Activated CD8-positive, alpha-beta memory T cell treated with anti-CD3 and anti-CD28 coated beads for 24 hours (primary cell): Measurements from ENCODE around the gene DDAH1.
A peak's percentile ranks its signal among the peaks of the same experiment; 100 is the strongest.
"Not testable (repeated sequence)": the region's sequence is repeated elsewhere in the genome, so short reads cannot be mapped to it uniquely, and the experiment has no call there.

Experiments used
- DNase-seq: peaks from one replicate; pipeline ENCODE4 v3.0.0-alpha.2; 2020

DDAH1 gene

DNA sequence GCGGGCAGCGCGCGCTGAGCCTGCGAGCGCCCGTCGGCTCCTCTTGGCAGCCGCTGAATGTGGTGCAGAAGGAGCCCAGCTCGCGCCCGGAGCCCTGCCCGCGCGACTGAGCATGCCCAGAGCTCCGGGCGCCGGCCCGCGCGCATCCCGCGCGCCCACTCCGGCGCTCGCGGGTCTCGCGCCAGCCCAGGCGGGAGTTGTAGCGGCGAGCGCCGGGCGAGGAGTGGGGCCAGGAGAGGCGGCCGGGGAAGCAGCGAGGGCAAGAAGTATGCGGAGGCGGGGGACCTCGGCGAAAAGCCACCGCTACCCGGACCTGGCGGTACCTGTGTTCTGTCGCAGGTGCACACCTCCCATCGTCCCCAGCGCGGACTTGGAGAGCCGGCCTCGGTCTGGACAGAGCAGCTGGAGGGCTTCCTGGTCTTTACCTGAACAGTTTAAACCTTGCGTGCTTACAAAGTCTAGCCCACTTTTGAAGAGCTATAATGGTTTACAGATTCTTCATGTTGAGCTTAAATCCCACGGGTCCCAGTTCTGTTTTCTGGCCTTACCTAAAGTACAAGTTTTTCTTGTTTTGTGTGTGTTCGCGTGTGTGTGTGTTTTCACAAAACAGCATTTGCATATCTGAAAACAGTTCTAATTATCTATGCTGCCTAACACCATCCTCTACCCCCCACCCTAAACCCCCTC, at the start of gene DDAH1:
DDAH1 (minus strand) TSS at position 61 of the 687 bp plus-strand sequence. CDS start 114 bp downstream, outside the sequence.
- DNase-seq, result peak; percentile 61

DNA sequence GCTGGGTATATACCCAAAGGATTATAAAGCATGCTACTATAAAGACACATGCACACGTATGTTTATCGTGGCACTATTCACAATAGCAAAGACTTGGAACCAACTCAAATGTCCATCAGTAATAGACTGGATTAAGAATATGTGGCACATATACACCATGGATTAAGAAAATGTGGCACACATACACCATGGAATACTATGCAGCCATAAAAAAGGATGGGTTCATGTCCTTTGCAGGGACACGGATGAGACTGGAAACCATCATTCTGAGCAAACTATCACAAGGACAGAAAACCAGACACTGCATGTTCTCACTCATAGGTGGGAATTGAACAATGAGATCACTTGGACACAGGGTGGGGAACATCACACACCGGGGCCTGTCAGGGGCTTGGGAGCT, 49.0 kb upstream of the DDAH1 start:
- not testable (repeated sequence) for DNase-seq

DNA sequence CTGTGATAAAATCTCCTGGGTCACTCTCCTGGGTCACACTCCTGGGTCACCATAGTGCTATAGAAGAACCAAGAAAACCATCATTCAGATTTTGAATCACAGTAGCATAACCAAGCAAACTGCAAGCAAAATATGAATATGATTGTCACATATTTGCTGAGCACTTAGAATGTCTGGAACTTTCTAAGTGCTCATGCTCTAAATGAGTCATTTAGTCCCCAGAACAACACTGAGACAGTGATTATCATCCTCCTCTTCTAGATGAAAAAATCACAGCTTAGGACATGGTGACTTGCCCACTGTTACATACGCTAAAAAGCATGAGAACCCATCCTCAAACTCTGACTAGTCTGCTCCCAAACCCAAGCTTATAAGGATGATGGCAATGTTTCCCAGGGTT, 39.5 kb upstream of the DDAH1 start:
- no peak for DNase-seq

DNA sequence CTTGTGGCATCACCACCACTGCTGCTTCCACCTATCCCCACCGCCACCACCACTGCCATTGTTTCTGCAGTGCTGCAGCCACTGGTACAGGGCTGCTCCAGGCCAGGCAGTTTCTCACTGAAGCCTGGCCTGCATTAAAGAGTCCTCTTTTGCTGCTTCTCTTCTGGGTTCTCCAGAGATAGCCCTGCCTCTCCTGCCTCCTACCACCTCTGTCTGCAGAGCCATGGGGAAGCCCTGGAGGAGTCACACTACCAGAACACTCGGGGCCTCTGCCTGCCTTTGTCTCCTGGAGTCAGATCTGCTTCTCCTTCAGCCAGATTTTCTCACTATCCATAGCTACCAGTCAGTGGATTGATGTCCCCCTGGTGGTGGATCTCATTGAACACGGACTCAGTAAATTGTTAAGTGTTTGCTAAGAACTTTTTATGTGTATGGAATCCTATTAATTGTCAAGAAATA, 37.7 kb upstream of the DDAH1 start:
- no peak for DNase-seq

DNA sequence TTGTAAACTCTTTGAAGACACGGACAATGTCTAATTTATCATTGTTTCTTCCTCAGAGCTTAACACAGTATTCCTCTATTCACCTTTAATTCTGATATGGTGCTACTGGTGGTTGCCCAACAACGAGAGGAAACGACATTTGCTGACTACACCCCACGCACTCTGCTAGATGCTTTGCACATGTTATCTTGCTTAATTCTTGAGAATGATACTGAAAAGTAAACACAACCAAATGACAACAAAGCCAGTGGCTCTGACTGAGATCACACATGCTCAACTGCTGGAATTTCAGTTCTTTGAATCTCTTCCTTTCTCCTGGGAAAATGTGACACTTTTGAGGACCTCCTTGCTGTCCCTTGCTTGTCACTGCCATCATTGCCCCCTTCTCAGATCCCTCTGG, 37.2 kb upstream of the DDAH1 start:
- DNase-seq, result no peak

DNA sequence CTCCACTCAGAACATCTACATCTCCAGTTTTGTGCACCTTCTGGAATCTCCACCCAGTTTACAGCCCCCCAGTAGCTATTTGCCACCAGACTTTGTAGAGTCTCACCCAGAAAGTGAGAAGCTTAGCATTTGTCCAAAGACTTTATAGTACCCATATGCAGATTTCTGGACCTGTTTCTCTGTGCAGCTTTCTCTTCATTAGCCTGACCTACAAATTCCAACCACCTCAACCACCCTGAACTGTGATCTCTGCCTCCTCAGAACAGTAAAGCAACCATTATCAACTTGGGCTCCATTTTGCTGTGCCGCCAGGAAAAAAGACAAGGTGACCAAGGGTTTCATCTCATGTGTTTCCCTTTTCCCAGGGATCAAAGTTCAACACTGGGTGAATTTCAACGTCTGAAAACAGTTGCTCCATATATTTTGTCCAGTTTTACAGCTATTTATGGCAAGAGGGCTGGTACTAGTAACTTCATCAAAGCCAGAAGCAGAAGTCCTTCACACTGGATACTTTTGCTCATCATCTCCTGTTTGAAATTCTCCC, 36.5 kb upstream of the DDAH1 start:
- no peak for DNase-seq

DNA sequence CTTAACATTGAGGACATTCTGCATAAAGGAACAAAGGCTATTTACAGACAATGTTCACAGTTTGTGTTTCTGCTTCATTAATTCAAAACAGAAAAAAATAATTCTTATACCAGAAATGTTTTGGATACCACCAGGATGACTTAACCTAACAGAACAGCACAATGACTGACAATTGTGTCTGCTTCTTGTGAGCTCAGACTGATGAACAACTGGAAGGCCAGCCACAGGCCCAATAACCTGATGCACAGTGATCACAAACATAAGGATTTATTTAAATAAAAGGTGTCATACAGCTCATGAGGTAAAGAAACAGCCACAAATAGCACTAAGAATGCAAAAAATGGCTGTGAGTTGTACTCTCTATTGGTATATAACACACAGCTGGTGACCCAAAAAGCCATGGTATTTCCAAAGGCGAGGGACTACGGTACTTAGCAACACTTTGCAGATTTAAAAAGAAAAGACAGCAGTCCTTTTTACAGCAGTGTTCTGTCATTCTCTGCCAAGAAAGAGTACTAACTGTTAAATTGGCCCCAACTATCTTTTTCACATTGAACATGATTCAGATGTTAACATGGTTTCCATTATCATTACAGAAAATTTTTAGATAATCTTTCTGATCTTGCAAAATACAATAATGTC, 32.1 kb upstream of the DDAH1 start:
- DNase-seq, result no peak

DNA sequence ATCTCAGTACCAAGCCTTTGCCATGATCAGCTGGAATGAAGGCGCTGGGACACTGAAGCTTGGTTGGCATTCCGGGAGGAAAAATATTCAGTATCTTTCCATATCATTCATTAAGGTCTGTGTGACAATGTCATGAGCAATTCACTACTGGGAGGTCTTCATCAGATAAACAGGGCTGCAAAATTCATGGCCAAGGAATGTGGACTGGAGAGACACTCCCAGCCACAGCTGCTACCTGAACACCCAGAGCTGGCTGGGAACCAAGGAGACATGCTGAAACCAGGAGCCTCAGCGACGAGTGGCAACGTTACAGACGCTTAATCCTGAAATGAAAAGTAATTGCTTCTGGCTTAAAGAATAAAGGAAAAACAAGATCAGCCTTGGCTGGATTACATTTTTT, 30.6 kb upstream of the DDAH1 start:
- no peak for DNase-seq

DNA sequence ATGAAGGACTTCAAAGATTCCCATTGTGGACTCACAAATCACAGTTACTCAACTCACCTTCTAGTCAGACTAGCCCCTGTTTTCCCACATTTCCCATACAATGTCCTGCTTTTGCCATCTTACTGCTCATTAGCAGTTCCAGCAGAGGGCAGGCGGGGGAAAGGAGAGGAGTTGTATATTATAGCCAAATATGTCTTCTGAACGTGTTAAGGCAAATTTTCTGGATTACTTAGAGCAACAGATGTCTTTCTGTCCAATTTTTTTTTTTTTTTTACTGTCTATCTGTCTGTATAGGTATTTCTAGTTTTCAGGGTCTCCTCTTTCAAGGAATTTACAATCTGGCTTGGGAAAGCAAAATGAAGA, 29.9 kb upstream of the DDAH1 start:
- DNase-seq, result no peak

DNA sequence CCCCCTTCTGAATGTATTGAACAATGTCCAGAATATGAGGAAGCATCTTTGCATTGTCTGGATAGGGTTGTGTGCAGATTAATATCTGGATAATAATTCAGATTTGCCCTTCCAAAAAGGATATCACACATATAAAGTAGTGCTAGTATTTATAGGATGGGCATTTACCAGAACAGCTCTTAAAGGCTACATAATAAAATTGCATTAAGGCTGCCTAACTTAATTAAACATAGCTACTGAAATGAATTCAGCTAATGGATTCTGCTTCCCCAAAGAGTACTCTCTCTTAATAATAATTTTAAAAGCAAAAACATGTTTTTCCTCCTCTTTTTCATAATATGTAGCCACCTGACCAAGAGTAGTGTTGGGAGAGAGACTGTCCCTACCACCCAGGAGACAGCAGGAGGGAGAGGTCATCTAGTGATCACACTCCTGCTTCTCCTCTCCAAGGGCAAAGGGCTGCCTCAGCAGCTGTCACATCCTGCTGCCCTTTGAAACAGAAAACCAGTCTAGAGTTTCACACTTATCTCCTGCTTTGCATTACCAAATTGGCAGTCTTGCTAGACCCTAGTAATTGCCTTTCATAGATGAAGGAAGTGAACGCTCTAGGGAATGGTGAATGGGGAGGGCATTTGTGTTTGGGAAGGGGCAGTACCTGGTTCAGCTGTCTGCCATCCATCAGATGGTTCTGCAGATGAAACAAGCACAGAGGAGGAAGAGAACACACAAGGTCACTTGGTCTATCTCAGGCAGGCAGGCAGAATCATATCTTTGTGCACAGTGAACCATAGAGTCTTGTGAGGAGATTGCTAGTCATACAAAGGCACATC, 29.3 kb upstream of the DDAH1 start:
- no peak for DNase-seq

DNA sequence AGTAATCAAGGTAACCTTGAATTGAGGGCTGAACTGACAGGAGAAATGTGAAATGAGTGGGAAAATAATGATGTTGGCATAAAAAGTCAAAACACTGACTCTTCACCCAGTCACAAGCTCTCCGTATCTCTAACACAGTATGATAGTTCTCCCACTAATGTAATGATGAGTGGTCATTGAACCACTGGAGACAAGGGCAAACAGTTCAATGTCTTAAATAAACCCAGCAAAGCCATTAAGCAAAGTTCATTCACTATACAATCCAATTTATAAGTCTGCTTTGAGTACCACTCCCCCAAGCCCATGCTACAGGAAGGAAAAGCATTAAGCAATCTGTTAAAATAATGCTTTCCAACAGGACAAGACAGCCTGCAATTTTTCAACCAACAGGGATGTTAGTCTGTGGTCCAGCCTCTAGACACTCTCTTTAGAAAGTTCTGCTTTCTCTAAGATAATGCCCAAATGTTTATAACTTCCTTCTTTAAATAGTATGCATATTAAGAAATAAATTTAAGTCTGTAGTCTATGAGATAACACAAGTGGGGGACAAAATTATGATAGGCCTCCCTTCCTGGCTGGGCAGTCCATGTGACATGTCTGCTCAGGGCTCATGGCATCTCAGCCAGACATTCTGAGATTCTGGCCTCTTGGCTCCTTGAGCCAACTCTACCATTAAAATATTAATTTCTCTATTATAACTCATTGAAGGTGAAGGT, 25.5 kb upstream of the DDAH1 start:
- DNase-seq, result no peak

DNA sequence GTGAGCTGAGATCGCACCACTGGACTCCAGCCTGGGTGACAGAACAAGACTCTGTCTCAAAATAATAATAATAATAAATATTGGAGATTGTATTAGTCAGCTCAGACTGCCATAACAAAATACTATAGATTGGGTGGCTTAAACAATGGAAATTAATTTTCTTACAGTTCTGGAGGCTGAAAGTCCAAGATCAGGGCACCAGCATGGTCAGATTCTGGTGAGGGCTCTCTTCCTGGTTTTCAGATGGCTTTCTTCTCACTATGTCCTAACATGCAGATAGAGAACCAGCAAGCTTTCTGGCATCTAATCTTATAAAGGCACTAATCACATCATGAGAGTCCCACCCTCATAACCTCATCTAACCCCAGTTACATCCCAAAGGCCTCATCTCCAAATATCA, 23.2 kb upstream of the DDAH1 start:
- no peak for DNase-seq

DNA sequence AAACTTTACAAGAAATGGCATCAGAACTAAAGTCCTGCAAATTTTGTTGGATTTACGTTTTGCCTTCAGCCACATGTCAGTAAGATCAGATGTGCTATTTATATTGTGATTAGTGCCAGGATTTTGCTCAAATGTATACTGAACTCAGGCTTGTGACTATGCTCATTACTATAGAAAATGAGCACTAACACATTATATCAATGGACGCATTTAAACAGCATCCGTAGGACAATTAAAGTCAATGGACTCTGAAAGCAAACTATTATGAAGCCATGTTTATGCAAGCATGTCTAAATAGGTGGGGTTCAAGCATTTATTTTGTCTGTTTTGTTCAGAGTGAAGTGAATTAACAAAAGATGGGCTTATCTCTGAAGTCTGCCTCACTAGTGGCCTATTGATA, 20.6 kb upstream of the DDAH1 start:
- no peak for DNase-seq

DNA sequence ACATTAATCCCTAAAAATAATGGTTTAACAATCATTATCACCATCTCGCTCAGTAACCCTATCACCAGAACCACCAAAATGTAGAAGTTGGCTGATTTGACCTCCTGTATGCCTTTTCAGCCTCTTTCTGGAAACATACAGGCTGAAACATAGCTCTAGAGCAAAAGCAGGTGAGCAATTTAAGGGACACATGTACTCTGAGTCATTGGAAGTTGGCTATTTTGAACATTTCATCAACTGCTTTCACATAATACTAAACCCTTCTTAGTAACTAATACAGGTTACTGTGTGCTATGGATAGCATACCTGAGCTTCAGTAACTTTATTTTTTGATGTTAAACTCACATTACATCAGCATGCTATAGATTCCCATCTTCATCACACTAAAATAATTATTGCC, 19.8 kb upstream of the DDAH1 start:
- DNase-seq, result no peak

DNA sequence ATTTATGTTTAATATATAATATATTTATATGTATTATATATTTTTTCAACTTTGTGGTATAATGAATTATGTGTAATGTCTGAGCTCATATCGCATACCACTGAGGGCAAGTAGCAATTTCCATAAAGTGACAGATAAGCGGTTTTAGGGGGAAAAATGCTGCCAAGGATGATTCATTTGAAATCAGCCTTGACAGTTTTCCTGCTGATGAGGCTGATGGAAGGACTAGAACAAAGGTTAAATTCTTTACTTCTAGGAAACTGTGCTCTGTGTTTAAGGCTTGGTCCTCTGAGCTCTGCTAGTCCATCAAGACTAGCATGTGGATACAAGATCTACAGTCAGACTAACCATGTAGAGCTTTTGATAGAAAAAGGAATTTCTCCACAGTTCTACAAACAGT, 19.3 kb upstream of the DDAH1 start:
- DNase-seq, result no peak

DNA sequence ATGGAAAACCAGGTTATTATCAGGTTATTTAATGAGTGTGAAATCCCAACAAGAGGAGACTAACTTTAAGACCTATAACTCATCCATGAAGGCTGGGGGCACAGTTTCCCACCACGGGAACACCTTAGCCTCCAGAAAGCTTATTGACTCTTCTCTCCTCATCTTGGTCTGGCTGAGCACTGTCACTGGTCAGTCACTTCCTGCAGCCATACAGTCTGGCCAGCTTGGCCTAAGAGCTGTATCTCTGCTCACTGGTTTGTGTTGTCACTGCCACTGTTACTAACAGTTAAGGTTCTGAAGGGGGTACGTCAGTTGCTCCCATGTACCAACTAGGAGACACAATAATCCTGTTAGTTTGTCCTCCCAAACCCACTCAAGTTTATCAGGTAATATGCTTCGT, 16.7 kb upstream of the DDAH1 start:
- no peak for DNase-seq

DNA sequence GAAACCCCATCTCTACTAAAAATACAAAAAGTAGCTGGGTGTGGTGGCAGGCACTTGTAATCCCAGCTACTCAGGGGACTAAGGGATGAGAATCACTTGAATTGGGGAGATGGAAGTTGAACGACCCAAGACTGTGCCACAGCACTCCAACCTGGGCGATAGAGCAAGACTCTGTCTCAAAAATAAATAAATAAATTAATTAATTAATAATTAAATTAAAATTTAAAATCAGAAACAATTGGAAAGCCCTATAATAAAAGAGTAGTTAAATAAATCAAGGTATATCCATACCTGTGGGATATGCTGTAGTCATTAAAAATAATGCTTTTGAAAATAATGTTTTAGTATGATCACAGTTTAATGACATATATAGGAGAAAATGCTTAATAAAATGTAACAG, 15.6 kb upstream of the DDAH1 start:
- no peak for DNase-seq

DNA sequence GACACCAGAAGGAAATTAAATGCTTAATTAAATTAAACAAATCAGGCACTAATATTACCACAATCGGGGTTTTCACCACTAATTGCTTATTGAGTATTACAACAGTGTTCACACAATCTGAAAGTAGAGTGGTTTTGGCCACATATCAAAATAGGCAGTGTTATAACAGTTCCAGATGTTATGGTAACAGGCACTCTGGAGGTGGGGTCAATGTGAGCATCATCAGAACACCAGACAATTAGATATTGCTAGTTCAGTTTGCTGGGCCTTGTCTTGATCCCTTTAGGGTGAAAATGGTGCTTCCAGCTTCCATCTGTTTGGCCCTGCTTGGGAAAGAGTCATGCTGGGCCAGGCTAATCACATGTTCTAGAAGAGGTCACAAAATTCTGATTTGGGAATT, 14.5 kb upstream of the DDAH1 start:
- DNase-seq, result no peak

DNA sequence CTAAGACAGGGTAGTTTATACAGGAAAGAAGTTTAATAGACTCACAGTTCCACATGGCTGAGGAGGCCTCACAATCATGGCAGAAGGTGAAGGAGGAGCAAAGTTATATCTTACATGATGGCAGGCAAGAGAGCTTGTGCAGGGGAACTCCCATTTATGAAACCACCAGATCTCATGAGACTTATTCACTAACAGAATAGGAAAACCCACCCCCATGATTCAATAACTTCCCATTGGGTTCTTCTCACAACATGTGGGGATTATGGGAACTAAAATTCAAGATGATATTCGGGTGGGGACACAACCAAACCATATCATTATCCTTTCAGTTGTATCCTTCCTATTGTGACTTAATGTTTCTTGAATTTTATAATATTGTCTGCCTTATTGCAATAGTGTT, 13.4 kb upstream of the DDAH1 start:
- DNase-seq, result no peak

DNA sequence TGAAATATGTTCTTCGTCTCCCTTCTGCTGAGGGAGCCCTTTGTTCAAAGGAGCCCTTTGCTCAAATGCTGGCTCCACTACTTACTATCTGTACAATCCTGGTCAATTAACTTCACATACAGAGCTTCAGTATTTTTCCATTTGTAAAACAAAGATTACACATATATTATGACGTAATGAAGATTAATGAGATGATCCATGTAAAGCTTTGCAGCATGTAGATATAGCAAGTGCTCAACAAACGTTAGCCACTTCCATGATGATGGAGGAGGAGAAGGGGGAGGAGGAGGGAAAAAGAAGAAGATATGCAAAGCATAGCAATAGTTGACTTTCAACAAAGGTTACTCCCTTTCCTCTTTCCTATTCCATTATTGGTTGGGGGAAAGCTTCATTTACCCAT, 10.1 kb upstream of the DDAH1 start:
- no peak for DNase-seq

DNA sequence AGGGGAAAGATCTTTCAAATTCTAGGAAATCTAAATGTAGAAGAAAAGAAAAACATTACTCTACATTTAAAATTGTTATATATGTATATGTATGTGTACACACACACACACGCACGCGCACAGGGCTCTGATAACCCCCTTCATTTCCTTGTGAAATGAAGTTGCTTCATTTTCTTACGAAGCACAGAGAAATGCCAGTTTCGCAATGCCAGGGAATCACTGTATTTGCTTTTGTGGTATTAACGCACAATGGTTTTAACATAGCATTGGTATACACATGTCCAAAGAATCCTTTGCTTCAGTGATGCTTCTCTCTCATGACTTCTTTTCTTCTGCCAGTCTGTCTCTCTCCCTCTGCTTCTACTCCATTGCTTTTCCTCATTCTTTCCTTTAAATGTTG, 8.4 kb upstream of the DDAH1 start:
- no peak for DNase-seq

DNA sequence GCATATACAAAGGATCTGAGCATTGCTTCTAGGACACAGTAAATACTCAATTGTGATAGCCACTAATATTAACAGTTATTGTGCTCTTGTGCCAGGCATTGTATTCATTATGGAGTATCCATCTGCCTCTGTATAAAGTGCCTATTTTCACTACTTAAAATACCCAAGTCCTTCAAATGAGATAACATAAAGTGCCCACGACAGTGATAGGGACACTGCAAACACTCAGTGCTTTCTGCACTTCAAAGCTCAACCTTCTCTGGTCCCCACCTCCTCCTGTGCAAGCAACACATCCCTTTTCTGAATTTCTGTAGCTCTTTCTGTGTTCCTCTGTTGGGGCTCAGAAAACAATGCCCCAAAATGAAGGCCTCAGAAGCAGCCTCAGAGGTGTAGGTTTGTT, 6.6 kb upstream of the DDAH1 start:
- no peak for DNase-seq

DNA sequence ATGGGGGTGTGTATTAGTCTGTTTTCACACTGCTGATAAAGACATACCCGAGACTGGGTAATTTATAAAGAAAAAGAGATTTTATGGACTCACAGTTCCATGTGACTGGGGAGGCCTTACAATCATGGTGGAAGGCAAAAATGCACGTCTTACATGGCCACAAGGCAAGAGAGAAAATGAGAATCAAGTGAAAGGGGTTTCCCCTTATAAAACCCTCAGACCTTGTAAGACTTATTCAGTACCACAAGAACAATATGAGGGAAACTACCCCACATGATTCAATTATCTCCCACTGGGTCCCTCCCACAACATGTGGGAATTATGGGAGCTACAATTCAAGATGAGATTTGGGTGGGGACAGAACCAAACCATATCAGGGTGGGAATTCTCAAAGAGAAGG, 5.2 kb upstream of the DDAH1 start:
- not testable (repeated sequence) for DNase-seq
